Esophagus muscularis mucosa (tissue), 3 donors: Measurements from ENCODE around the gene XRCC4.

Experiments used
- POLR2A ChIP-seq: fragments of 450-650 bp; IDR thresholded peaks from one replicate; pipeline ENCODE4 v1.6.1; 2017; ENCODE audit warnings: antibody characterized with exemption, moderate library complexity, mild to moderate bottlenecking, low read depth
- POLR2AphosphoS5 ChIP-seq, 2 donors: sonication (generic); formaldehyde crosslinking; IDR thresholded peaks; one replicate each; pipeline ENCODE4 v1.6.1; 2017; ENCODE audit warnings: antibody characterized with exemption in 2 of 2
- TF ChIP-seq, protein P1 (sequence below), 3 experiments: fragments of 200-600 bp in 2 of 3; fragments of 450-650 bp in 1 of 3; sonication (generic) in 2 of 3; IDR thresholded peaks; one replicate each; pipeline ENCODE4 v1.5.1; 2017 to 2019; ENCODE audit warnings: antibody characterized with exemption in 3 of 3, mild to moderate bottlenecking in 2 of 3, moderate library complexity in 1 of 3

DNA sequence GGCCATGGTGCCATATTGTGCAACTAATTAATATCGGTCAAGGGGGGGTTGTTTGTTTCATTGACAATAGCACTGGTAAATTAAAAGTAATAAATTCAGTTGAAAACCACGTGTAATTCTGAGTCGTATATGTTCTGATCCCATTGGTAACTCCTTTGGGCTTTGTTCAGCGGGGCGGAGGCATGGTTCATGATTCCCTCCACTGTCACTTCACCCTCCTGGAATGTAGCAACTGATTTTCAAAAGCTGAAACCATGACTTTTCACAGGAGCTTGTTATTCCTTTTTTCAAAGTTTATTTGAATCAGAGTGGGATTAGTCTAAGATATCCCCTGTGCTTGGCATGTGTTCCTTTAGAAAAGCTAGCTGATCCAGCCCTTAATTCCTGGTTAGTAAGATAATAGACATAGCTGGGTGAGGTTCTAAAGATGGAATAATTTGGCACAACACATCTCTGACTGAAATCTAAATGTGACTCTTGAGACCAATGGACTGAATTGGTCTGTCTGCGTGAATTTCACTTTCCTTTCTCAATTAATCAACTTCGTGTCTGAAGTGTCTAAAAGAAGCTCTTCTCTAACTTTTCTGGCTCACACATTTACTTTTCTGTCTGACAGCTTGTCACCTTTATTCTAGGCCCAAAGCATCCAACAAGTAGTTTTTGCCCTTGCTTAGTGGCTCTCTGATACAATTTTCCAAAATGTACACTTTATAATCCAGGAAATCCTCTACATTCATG, 208.5 kb downstream of the XRCC4 start:
- no peak for TF ChIP-seq POLR2A
- no peak for TF ChIP-seq POLR2AphosphoS5 (IDR thresholded peaks at IDR 0.05)
- TF ChIP-seq, protein P1, sequence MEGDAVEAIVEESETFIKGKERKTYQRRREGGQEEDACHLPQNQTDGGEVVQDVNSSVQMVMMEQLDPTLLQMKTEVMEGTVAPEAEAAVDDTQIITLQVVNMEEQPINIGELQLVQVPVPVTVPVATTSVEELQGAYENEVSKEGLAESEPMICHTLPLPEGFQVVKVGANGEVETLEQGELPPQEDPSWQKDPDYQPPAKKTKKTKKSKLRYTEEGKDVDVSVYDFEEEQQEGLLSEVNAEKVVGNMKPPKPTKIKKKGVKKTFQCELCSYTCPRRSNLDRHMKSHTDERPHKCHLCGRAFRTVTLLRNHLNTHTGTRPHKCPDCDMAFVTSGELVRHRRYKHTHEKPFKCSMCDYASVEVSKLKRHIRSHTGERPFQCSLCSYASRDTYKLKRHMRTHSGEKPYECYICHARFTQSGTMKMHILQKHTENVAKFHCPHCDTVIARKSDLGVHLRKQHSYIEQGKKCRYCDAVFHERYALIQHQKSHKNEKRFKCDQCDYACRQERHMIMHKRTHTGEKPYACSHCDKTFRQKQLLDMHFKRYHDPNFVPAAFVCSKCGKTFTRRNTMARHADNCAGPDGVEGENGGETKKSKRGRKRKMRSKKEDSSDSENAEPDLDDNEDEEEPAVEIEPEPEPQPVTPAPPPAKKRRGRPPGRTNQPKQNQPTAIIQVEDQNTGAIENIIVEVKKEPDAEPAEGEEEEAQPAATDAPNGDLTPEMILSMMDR (IDR thresholded peaks at IDR 0.05) = no peak
